ENCODE measurements around the gene PCDHGC4. TPM values are rescaled to one million over a fixed set of nuclear protein-coding genes. Genes with fewer than 3 reads are reported as not detected.

The PCDHGC4 gene
- total and polyA plus RNA-seq, 9 donors, result 0.22 to 4.5 (median 2.3) TPM

GRCh38 chr5:141517312-141517711, 32.5 kb downstream of the PCDHGC4 start:
- intact Hi-C loops (cut with DNase I), result loop anchor here in 1 of 4 donors (5.0 kb wide), 1 partner anchor 40 kb away; no protein-coding TSS in a partner anchor

GRCh38 chr5:141517880-141518617, 33.2 kb downstream of the PCDHGC4 start:
- Histone ChIP-seq H3K4me1 (ENCODE audit: insufficient read depth) (peaks cover 6% of the 10 kb centered on the region), H3K4me3 (no peak overlapping the region), H3K9me3 (no peaks in the 10 kb centered on the region), H3K27me3 (no peaks in the 10 kb centered on the region), H3K27ac (no peak overlapping the region), H3K36me3 (no peaks in the 10 kb centered on the region)
- WGBS, 3 donors, result 64 to 76% (median 73%) methylated on average over 11 of the region's 11 CpGs
- intact Hi-C loops (cut with DNase I), result loop anchor here in 1 of 4 donors (5.0 kb wide), 1 partner anchor 39 kb away; no protein-coding TSS in a partner anchor
- no peak for DNase-seq
- TF ChIP-seq EP300 (IDR thresholded peaks at IDR 0.05) (no peak), POLR2A (IDR thresholded peaks at IDR 0.05) (no peak), CTCF (IDR thresholded peaks at IDR 0.05) (no peak)

More at GRCh38 chr5:141517312-141517711, 32.5 kb downstream of the PCDHGC4 start:
- no peak overlapping the region for H3K4me3 ChIP-seq
- WGBS, 3 donors, result 80 to 87% (median 82%) methylated on average over 8 of the region's 8 CpGs
- H3K4me1 ChIP-seq (ENCODE audit: insufficient read depth), result peaks cover 6% of the 10 kb centered on the region
- H3K9me3 ChIP-seq, result no peaks in the 10 kb centered on the region
- H3K36me3 ChIP-seq, result no peaks in the 10 kb centered on the region
- H3K27me3 ChIP-seq, result no peaks in the 10 kb centered on the region
- no peak for DNase-seq
- no peak overlapping the region for H3K27ac ChIP-seq
- TF ChIP-seq EP300 (IDR thresholded peaks at IDR 0.05) (no peak), CTCF (IDR thresholded peaks at IDR 0.05) (no peak), POLR2A (IDR thresholded peaks at IDR 0.05) (no peak)

- H3K4me1 ChIP-seq (ENCODE audit: insufficient read depth), result peaks cover 6% of the 10 kb centered on the region
Measured at GRCh38 chr5:141518618-141519015, 33.8 kb downstream of the PCDHGC4 start.

More at GRCh38 chr5:141518618-141519015, 33.8 kb downstream of the PCDHGC4 start:
- no peak overlapping the region for H3K27ac ChIP-seq
- no peaks in the 10 kb centered on the region for H3K9me3 ChIP-seq
- no peak overlapping the region for H3K4me3 ChIP-seq
- H3K27me3 ChIP-seq, result no peaks in the 10 kb centered on the region
- intact Hi-C loops (cut with DNase I), result loop anchor here in 1 of 4 donors (5.0 kb wide), 1 partner anchor 39 kb away; no protein-coding TSS in a partner anchor
- no peaks in the 10 kb centered on the region for H3K36me3 ChIP-seq
- TF ChIP-seq POLR2A (IDR thresholded peaks at IDR 0.05) (no peak), EP300 (IDR thresholded peaks at IDR 0.05) (no peak), CTCF (IDR thresholded peaks at IDR 0.05) (no peak)
- DNase-seq, result no peak
- WGBS, 3 donors, result 92 to 100% (median 100%) methylated on average over 1 of the region's 1 CpG
